ENCODE measurements around the gene EIF4G3. TPM values are rescaled to one million over a fixed set of nuclear protein-coding genes. Genes with fewer than 3 reads are reported as not detected.

Gene EIF4G3
- total RNA-seq, 4 donors from 2014 or later = 24.4 to 57.0 (median 27.9) TPM

GRCh38 chr1:20988943-20989342, 187.8 kb downstream of the EIF4G3 start:
- DNase-seq (ENCODE audit: low spot score in 2 of 2) = no peak
- TF ChIP-seq POLR2A (IDR thresholded peaks at IDR 0.05) (no peak), CTCF (IDR thresholded peaks at IDR 0.05) (no peak)
- WGBS, 2 donors = 92 to 96% methylated on average over 6 of the region's 6 CpGs
- no peak overlapping the region for H3K4me3 ChIP-seq (ENCODE audit: low read depth, poor library complexity, severe bottlenecking)
- intact Hi-C loops (cut with DNase I; ENCODE audit: low total_unique reads) = loop anchor here (10.0 kb wide), 1 partner anchor 206 kb away; no protein-coding TSS in a partner anchor

DNA sequence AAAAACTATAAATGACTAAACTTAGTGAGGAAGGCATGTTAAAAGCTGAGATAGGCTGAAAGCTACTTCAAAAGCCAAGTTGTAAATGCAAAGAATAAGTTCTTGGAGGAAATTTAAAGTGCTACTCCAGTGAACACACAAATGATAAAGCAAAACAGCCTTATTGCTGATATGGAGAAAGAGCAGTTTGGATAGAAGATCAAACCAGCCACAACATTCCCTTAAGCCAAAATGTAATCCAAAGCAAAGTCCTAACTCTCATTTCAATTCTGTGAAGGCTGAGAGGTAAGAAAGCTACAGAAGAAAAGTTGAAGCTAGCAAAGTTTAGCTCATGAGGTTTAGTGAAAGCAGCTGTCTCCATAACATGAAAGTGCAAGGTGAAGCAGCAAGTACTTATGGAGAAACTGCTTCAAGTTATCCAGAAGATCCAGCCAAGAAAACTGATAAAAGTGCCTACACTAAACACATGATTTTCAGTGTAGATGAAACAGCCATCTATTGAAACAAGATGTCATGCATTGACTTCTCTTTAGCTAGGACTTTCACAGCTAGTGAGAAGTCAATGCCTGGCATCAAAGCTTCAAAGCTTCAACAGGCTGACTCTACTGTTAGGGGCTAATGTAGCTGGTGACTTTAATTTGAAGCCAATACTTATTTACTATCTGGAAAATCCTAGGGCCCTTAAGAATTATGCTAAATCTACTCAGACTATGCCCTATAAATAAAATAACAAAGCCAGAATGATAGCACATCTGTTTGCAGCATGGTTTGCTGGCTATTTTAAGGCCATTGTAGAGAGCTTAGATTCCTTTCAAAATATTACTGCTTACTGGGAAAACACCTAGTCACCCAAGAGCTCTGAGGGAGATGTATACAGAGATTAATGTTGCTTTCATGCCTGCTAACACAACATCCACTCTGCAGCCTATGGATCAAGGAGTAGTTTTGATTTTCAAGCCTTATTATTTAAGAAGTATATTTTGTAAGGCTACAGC, 188.6 kb downstream of the EIF4G3 start:
- no peak overlapping the region for H3K4me3 ChIP-seq (ENCODE audit: low read depth, poor library complexity, severe bottlenecking)
- intact Hi-C loops (cut with DNase I; ENCODE audit: low total_unique reads) = loop anchor here (10.0 kb wide), 1 partner anchor 207 kb away; no protein-coding TSS in a partner anchor
- TF ChIP-seq POLR2A (IDR thresholded peaks at IDR 0.05) (no peak), CTCF (IDR thresholded peaks at IDR 0.05) (no peak)
- no peak for DNase-seq (ENCODE audit: low spot score in 2 of 2)

GRCh38 chr1:20983297-20983889, 193.3 kb downstream of the EIF4G3 start:
- intact Hi-C loops (cut with DNase I; ENCODE audit: low total_unique reads) = loop anchor here (10.0 kb wide), 1 partner anchor 211 kb away; no protein-coding TSS in a partner anchor
- no peak for DNase-seq (ENCODE audit: low spot score in 2 of 2)
- WGBS, 2 donors = 86 to 92% methylated on average over 3 of the region's 3 CpGs
- H3K4me3 ChIP-seq (ENCODE audit: low read depth, poor library complexity, severe bottlenecking) = no peak overlapping the region
- TF ChIP-seq POLR2A (IDR thresholded peaks at IDR 0.05) (no peak), CTCF (IDR thresholded peaks at IDR 0.05) (no peak)

- intact Hi-C loops (cut with DNase I; ENCODE audit: low total_unique reads) = loop anchor here (10.0 kb wide), 1 partner anchor 212 kb away; no protein-coding TSS in a partner anchor
- TF ChIP-seq POLR2A (IDR thresholded peaks at IDR 0.05) (no peak), CTCF (IDR thresholded peaks at IDR 0.05) (no peak)
- no peak for DNase-seq (ENCODE audit: low spot score in 2 of 2)
- no peak overlapping the region for H3K4me3 ChIP-seq (ENCODE audit: low read depth, poor library complexity, severe bottlenecking)
Measured at GRCh38 chr1:20982316-20982715, 194.4 kb downstream of the EIF4G3 start.

DNA sequence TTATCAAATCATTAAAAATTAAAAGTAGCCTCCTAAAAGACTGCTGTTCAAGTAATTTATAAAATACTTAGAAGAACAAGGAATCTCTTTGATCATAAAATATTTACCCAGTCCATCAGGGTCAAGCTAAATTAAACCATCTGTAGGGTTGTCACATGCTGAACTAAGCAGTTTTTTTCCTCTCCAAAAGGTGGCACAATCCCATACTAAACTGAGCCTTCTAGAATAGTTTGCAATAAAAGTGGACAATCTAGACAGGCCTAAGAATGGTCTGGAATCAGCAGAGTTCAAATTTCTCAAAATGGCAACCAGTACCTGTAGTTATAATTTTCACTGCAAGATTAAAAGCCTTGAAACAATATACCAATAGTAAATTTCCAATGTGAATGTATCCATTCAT, 194.8 kb downstream of the EIF4G3 start:
- DNase-seq (ENCODE audit: low spot score in 2 of 2) = no peak
- TF ChIP-seq POLR2A (IDR thresholded peaks at IDR 0.05) = no peak
- no peak for TF ChIP-seq CTCF (IDR thresholded peaks at IDR 0.05)
- no peak overlapping the region for H3K4me3 ChIP-seq (ENCODE audit: low read depth, poor library complexity, severe bottlenecking)
- intact Hi-C loops (cut with DNase I; ENCODE audit: low total_unique reads) = loop anchor here (10.0 kb wide), 1 partner anchor 213 kb away; no protein-coding TSS in a partner anchor

Data from lower leg skin (tissue), 4 donors.